K562 (cell line): ENCODE results near the gene ELK4. TPM values are rescaled to one million over a fixed set of nuclear protein-coding genes. Genes with fewer than 3 reads are reported as not detected.

Source experiments
- ATAC-seq: fragments of 200-7000 bp; cut with Tn5 transposase; 3 replicates; pipeline ENCODE4 v1.9.1; 2020; ENCODE audit warnings: moderate library complexity
- BruUV-seq: library from RNA; stranded (reverse); fragments of 400-500 nt; replicated peaks from 2 replicates; lab custom pipeline; 2021; lab: Mats Ljungman, UMichigan
- CTCF ChIA-PET: fragments of 300-600 bp; formaldehyde crosslinking; extraction: SDS; loops from one replicate; lab custom pipeline; 2021; ENCODE audit warnings: low intra/inter-chr PET ratio; lab: Yijun Ruan, JAX
- POLR2A ChIA-PET: fragments of 300-600, 350-650 bp; sonication (Branson Sonifier 250); formaldehyde crosslinking; extraction: SDS; loops from one replicate; lab custom pipeline; 2021; ENCODE audit warnings: antibody characterized with exemption, inconsistent platforms; lab: Yijun Ruan, JAX
- DNase-seq, 4 experiments: peaks; one replicate each; pipeline versions ENCODE4 v3.0.0 to v3.0.0-alpha.2; 2011 to 2018; ENCODE audit warnings: low spot score in 3 of 4, mixed read lengths in 3 of 4; ENCODE audit errors: extremely low read depth in 1 of 4
- FAIRE-seq: peaks from 2 replicates; lab custom pipeline; 2011; peaks lifted over from hg19 to GRCh38; lab: Jason Lieb, UNC
- H2AFZ ChIP-seq: 2 replicates; pipeline ENCODE4 v1.6.0; 2011; ENCODE audit warnings: low read depth, low read length, control low read depth, inconsistent platforms
- H3K27ac ChIP-seq: fragments of 200-600 bp; 3 replicates; pipeline ENCODE4 v1.8.0; 2011; ENCODE audit warnings: low read depth, mild to moderate bottlenecking, control low read depth, inconsistent platforms, low read length, moderate library complexity, mixed read lengths; ENCODE audit errors: extremely low read depth
- H3K27me3 ChIP-seq, 2 experiments: fragments of 300-600 bp in 1 of 2; 2 replicates in 1 of 2; 3 replicates in 1 of 2; pipeline versions ENCODE4 v1.6.0 to v1.8.0; 2011; ENCODE audit warnings: inconsistent platforms in 2 of 2, low read length in 2 of 2, mild to moderate bottlenecking in 1 of 2, mixed read lengths in 1 of 2, moderate library complexity in 1 of 2; ENCODE audit not compliant: control insufficient read depth in 2 of 2, insufficient read depth in 2 of 2
- H3K36me3 ChIP-seq: fragments of 300-600 bp; 3 replicates; pipeline ENCODE4 v1.8.0; 2011; ENCODE audit warnings: mild to moderate bottlenecking, low read length, inconsistent platforms; ENCODE audit not compliant: control insufficient read depth, insufficient read depth
- H3K4me1 ChIP-seq, 2 experiments: fragments of 200-600 bp in 1 of 2; replicated peaks in 1 of 2; 2 replicates in 1 of 2; 3 replicates in 1 of 2; pipeline versions ENCODE4 v1.5.1 to v1.8.0; 2011; ENCODE audit warnings: inconsistent platforms in 2 of 2, low read length in 2 of 2, mild to moderate bottlenecking in 1 of 2, mixed read lengths in 1 of 2, moderate library complexity in 1 of 2; ENCODE audit not compliant: control insufficient read depth in 2 of 2, insufficient read depth in 2 of 2
- H3K4me2 ChIP-seq: 2 replicates; pipeline ENCODE4 v1.6.1; 2011; ENCODE audit warnings: low read length, control low read depth, inconsistent platforms, mixed read lengths; ENCODE audit not compliant: insufficient read depth
- H3K4me3 ChIP-seq: fragments of 200-600 bp; sonication (generic), shearing (Covaris generic); 2 replicates; pipeline ENCODE4 v1.5.1; 2016; ENCODE audit warnings: control low read depth, inconsistent platforms
- H3K79me2 ChIP-seq: fragments of 200-600 bp; 3 replicates; pipeline ENCODE4 v1.8.0; 2011; ENCODE audit warnings: low read length, inconsistent platforms; ENCODE audit not compliant: control insufficient read depth, insufficient read depth
- H3K9ac ChIP-seq, 2 experiments: 2 replicates each; pipeline versions ENCODE4 v1.6.0 to v1.6.1; 2011; ENCODE audit warnings: low read depth in 2 of 2, low read length in 2 of 2, control low read depth in 1 of 2, inconsistent platforms in 1 of 2, mild to moderate bottlenecking in 1 of 2, mixed read lengths in 1 of 2; ENCODE audit not compliant: insufficient read depth in 1 of 2
- H3K9me1 ChIP-seq: one replicate; pipeline ENCODE4 v1.6.0; 2011; ENCODE audit warnings: inconsistent platforms, mild to moderate bottlenecking, low read length, moderate library complexity; ENCODE audit not compliant: control insufficient read depth, insufficient read depth
- H3K9me3 ChIP-seq: replicated peaks from 2 replicates; pipeline ENCODE4 v1.5.1; 2011; ENCODE audit warnings: low read depth, low read length, inconsistent platforms; ENCODE audit not compliant: control insufficient read depth, insufficient read depth
- H4K20me1 ChIP-seq: replicated peaks from 2 replicates; pipeline ENCODE4 v1.6.1; 2011; ENCODE audit warnings: low read length, inconsistent platforms, mixed read lengths; ENCODE audit not compliant: control insufficient read depth, insufficient read depth
- ETV1 ChIP-seq: fragments of 450-650 bp; conservative IDR thresholded peaks from 2 replicates; pipeline ENCODE4 v1.6.1; 2016; ENCODE audit warnings: missing genetic modification characterization, control low read depth, low read depth, missing compliant biosample characterization
- GATAD2A ChIP-seq: fragments of 450-650 bp; IDR thresholded peaks from 2 replicates; pipeline ENCODE4 v1.6.1; 2017
- MAFF ChIP-seq: IDR thresholded peaks from 2 replicates; pipeline ENCODE4 v1.6.1; 2012; ENCODE audit warnings: low read length, improper control_type of control experiment
- MTA2 ChIP-seq: fragments of 450-650 bp; IDR thresholded peaks from 2 replicates; pipeline ENCODE4 v1.6.1; 2016; ENCODE audit warnings: low read depth
- RAD21 ChIP-seq, 2 experiments: fragments of 250-450 bp in 1 of 2; fragments of 450-650 bp in 1 of 2; sonication (Bioruptor Pico) in 1 of 2; formaldehyde crosslinking in 1 of 2; IDR thresholded peaks in 1 of 2; conservative IDR thresholded peaks in 1 of 2; 2 replicates each; pipeline versions ENCODE4 v1.4.0 to v1.8.0; 2020 to 2022; ENCODE audit warnings: mild to moderate bottlenecking in 2 of 2, moderate library complexity in 1 of 2
- ZNF589 ChIP-seq: fragments of 200-800 bp; sonication (Bioruptor generic); IDR thresholded peaks from 2 replicates; pipeline ENCODE4 v1.6.1; 2016; ENCODE audit warnings: low read depth, missing genetic modification characterization, missing compliant biosample characterization
- ZZZ3 ChIP-seq: fragments of 450-650 bp; IDR thresholded peaks from 2 replicates; pipeline ENCODE4 v1.6.1; 2016; ENCODE audit warnings: antibody characterized with exemption, mild to moderate bottlenecking, moderate library complexity
- WGBS: fragments of 100-300 bp; shearing (Covaris generic); methylation state at CpG from one replicate; pipeline ENCODE4 v1.1.6; 2016; ENCODE audit warnings: low coverage, mixed read lengths; ENCODE audit not compliant: insufficient coverage; ENCODE audit errors: missing lambda C conversion rate; 5-methylcytosine and 5-hydroxymethylcytosine counted together
- in situ Hi-C: fragments of 300-500 bp; cut with MboI; formaldehyde crosslinking; loops from 4 replicates; pipeline ENCODE4 v1.15.0; 2018; ENCODE audit warnings: inconsistent platforms, mixed read lengths
- intact Hi-C: fragments of 100-400 bp; cut with micrococcal nuclease; formaldehyde crosslinking; loops from 2 replicates; pipeline ENCODE4 v1.14.2; 2022
- polyA plus RNA-seq, 8 experiments: library from polyadenylated mRNA; depleted of rRNA in 4 of 8; stranded (reverse) in 5 of 8; unstranded in 3 of 8; fragments of >200 nt; fragmentation: Nextera tagmentation in 2 of 8; fragmentation: Illumina TruSeq in 1 of 8; extraction: Ambion mirVana in 2 of 8; extraction: Trizol in 1 of 8; gene quantifications; 2 replicates each; pipeline versions ENCODE4 v1.2.1 to v1.2.3, GENCODE V29; 2011 to 2014; ENCODE audit warnings: inconsistent platforms in 1 of 8, missing spikeins in 1 of 8
- total RNA-seq, 7 experiments: library from RNA; depleted of rRNA in 6 of 7; stranded (reverse); fragments of >200 nt in 6 of 7; fragmentation: Illumina TruSeq in 2 of 7; extraction: Trizol in 2 of 7; gene quantifications; 2 replicates each; pipeline versions ENCODE4 v1.2.1 to v1.2.3, GENCODE V29; 2011 to 2021; ENCODE audit warnings: low replicate concordance in 1 of 7
- TF ChIP-seq, protein P1 (sequence below), 2 experiments: fragments of 450-650 bp in 1 of 2; IDR thresholded peaks; 2 replicates each; pipeline ENCODE4 v1.6.1; 2011 to 2017; ENCODE audit warnings: low read depth in 2 of 2, antibody characterized with exemption in 1 of 2, borderline replicate concordance in 1 of 2, low read length in 1 of 2, mild to moderate bottlenecking in 1 of 2, mixed read lengths in 1 of 2; ENCODE audit not compliant: control insufficient read depth in 1 of 2

The ELK4 gene
- total and polyA plus RNA-seq, 9 of the 15 experiments (the other 6 are each of a cell fraction or from before 2014, with no cell fraction given): 2.0 to 21.7 (median 9.2) TPM

GRCh38 chr1:205604059-205604458 is 27.8 kb downstream of the ELK4 start:
- BruUV-seq: no TSS peak
- intact Hi-C loops (no loop called here), in situ Hi-C loops (no loop called here)
- Histone ChIP-seq H3K9me1 (no peaks in the 10 kb centered on the region), H3K4me2 (no peak overlapping the region), H3K9ac (no peak overlapping the region), H3K4me1 (no peaks in the 10 kb centered on the region), H3K4me3 (no peak overlapping the region), H3K36me3 (peaks cover 28% of the 10 kb centered on the region), H2AFZ (no peak overlapping the region), H4K20me1 (0 out of 2 replicates have a peak, but pooled peaks cover 4% of the 10 kb centered on the region), H3K27ac (no peak overlapping the region), H3K79me2 (no peaks in the 10 kb centered on the region; the same call in 2 of the 3 replicates), H3K9me3 (no peaks in the 10 kb centered on the region), H3K27me3 (no peaks in the 10 kb centered on the region)
- no peak for FAIRE-seq
- DNase-seq: no peak
- TF ChIP-seq MAFF (no peak), MTA2 (no peak), ZNF589 (no peak), GATAD2A (no peak), ZZZ3 (no peak), RAD21 (CRISPR knock-in tag; conservative IDR thresholded peaks at IDR 0.05 in 1 of 2, IDR thresholded peaks at IDR 0.05 in 1 of 2) (no peak), ETV1 (tag) (no peak)
- TF ChIP-seq, protein P1, sequence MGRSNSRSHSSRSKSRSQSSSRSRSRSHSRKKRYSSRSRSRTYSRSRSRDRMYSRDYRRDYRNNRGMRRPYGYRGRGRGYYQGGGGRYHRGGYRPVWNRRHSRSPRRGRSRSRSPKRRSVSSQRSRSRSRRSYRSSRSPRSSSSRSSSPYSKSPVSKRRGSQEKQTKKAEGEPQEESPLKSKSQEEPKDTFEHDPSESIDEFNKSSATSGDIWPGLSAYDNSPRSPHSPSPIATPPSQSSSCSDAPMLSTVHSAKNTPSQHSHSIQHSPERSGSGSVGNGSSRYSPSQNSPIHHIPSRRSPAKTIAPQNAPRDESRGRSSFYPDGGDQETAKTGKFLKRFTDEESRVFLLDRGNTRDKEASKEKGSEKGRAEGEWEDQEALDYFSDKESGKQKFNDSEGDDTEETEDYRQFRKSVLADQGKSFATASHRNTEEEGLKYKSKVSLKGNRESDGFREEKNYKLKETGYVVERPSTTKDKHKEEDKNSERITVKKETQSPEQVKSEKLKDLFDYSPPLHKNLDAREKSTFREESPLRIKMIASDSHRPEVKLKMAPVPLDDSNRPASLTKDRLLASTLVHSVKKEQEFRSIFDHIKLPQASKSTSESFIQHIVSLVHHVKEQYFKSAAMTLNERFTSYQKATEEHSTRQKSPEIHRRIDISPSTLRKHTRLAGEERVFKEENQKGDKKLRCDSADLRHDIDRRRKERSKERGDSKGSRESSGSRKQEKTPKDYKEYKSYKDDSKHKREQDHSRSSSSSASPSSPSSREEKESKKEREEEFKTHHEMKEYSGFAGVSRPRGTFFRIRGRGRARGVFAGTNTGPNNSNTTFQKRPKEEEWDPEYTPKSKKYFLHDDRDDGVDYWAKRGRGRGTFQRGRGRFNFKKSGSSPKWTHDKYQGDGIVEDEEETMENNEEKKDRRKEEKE (IDR thresholded peaks at IDR 0.05; ENCODE audit: borderline replicate concordance in 1 of 2, control insufficient read depth in 1 of 2, low read depth in 2 of 2, low read length in 1 of 2): no peak
- WGBS: 79% methylated on average over 5 of the region's 5 CpGs
- ChIA-PET POLR2A (no interaction called here), CTCF (no interaction called here)
- no peak for ATAC-seq
